Heart left ventricle (tissue), 13 donors: Measurements from ENCODE around the gene USP48.

ENCODE experiments used
- CTCF ChIP-seq, 12 donors: fragments of 200-600 bp; sonication (generic) in 4 of 12; IDR thresholded peaks; one replicate each; pipeline versions ENCODE4 v1.5.0 to v1.8.0; 2018 to 2022; ENCODE audit warnings: antibody characterized with exemption in 12 of 12, mild to moderate bottlenecking in 5 of 12
- POLR2A ChIP-seq, 2 donors: fragments of 450-650 bp; IDR thresholded peaks; one replicate each; pipeline ENCODE4 v1.6.1; 2017; ENCODE audit warnings: antibody characterized with exemption in 2 of 2, mild to moderate bottlenecking in 2 of 2, moderate library complexity in 2 of 2
- donor health status: ischemic (EF 13 %, LVEDD 7.1; RV severe dilation, severe dysfunction).
- donor health status: DM: no; HTN: yes; CAD: no.
- donor health status: DM: no; HTN: no; CAD: no.
- donor health status: ischemic (EF 25% LVEDD 6.9; RV normal size, moderate dysfunction).
- donor health status: ischemic (EF 25% LVEDD 5.7; RV mildly dilated, moderate dysfunction).
- donor health status: ischemic (EF 35%, LVEDD 5.7; RV mildly dilated, moderate dysfunction).
- donor health status: nonischemic (EF 11% LVEDD 7.7; RV severe dilation, severe dysfunction).
- donor health status: DM: yes; HTN: yes; CAD: no.
- donor health status: PGD.
- donor health status: ischemic (EF 29% LVEDD 5.4; RV normal size, mild dysfunction).
- donor health status: nonischemic (EF 23%, LVEDD 6.1; RV moderate dilation, normal function).

GRCh38 chr1:21649315-21649714, 133.6 kb downstream of the USP48 start:
- TF ChIP-seq CTCF (IDR thresholded peaks at IDR 0.05) = no peak
- no peak for TF ChIP-seq POLR2A (IDR thresholded peaks at IDR 0.05)
